ENCODE data around the gene EED. TPM values are rescaled to one million over a fixed set of nuclear protein-coding genes. Genes with fewer than 3 reads are reported as not detected.
"Not testable (repeated sequence)": the region's sequence is repeated elsewhere in the genome, so short reads cannot be mapped to it uniquely, and the experiment has no call there.

EED gene
- total and polyA plus RNA-seq, 11 donors, result 4.9 to 13.5 (median 11.4) TPM

DNA sequence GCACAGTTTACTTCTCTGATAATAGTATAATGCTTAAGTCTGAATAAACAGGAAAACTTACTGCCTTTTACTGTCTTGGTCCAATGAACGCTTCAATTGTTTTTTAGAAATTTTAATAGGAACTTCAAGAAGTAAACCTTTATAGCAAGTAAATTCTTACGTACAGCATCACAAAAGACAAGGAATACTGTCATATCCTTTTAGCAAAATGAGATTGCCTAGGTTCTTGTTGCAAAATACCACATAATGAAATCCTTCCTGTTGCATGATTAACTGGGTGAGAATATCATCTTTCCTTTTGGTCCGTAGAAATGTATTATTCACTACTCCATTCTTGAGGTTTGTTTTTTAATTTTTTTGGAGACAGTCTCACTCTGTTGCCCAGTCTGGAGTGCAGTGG, 35.2 kb downstream of the EED start:
- Histone ChIP-seq H3K27me3 (no peaks in the 10 kb centered on the region), H3K9me3 (no peaks in the 10 kb centered on the region), H3K27ac (no peak overlapping the region), H3K4me3 (no peak overlapping the region), H3K36me3 (peaks cover 0 to 59% (median 46%) of the 10 kb centered on the region in 9 donors), H3K4me1 (no peaks in the 10 kb centered on the region)
- no peak for ATAC-seq
- intact Hi-C loops (cut with DNase I), result loop anchor here in 2 of 10 donors (10.0 kb wide), 2 partner anchors 425 to 575 kb away; partner anchors contain the start of gene CCDC83 (in 1 of the 2)
- TF ChIP-seq, protein P1, sequence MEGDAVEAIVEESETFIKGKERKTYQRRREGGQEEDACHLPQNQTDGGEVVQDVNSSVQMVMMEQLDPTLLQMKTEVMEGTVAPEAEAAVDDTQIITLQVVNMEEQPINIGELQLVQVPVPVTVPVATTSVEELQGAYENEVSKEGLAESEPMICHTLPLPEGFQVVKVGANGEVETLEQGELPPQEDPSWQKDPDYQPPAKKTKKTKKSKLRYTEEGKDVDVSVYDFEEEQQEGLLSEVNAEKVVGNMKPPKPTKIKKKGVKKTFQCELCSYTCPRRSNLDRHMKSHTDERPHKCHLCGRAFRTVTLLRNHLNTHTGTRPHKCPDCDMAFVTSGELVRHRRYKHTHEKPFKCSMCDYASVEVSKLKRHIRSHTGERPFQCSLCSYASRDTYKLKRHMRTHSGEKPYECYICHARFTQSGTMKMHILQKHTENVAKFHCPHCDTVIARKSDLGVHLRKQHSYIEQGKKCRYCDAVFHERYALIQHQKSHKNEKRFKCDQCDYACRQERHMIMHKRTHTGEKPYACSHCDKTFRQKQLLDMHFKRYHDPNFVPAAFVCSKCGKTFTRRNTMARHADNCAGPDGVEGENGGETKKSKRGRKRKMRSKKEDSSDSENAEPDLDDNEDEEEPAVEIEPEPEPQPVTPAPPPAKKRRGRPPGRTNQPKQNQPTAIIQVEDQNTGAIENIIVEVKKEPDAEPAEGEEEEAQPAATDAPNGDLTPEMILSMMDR (IDR thresholded peaks at IDR 0.05), result no peak
- no peak for TF ChIP-seq POLR2A (IDR thresholded peaks at IDR 0.05)
- WGBS, 4 donors, result 90 to 97% (median 97%) methylated on average over 3 of the region's 3 CpGs
- DNase-seq, result no peak

DNA sequence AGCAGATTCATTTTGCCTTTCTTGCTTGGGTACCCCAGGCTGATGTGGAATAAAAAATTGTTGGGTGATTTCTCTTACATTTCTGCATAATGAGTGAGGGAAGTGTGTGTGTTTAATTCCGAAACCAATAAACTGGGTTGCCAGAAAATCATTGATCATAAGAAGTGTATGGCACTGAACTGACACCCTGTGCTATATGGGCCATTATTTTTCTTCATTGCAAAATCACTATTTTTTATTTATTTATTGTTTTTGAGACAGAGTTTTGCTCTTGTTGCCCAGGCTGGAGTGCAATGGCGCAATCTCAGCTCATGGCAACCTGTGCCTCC, 42.9 kb downstream of the EED start:
- ATAC-seq, result no peak
- H3K4me1 ChIP-seq, result peaks cover 0 to 9% (median 0%) of the 10 kb centered on the region in 12 donors
- intact Hi-C loops (cut with DNase I), result loop anchor here in 2 of 10 donors (10.0 kb wide), 2 partner anchors 433 to 583 kb away; partner anchors contain the start of gene CCDC83 (in 1 of the 2)

DNA sequence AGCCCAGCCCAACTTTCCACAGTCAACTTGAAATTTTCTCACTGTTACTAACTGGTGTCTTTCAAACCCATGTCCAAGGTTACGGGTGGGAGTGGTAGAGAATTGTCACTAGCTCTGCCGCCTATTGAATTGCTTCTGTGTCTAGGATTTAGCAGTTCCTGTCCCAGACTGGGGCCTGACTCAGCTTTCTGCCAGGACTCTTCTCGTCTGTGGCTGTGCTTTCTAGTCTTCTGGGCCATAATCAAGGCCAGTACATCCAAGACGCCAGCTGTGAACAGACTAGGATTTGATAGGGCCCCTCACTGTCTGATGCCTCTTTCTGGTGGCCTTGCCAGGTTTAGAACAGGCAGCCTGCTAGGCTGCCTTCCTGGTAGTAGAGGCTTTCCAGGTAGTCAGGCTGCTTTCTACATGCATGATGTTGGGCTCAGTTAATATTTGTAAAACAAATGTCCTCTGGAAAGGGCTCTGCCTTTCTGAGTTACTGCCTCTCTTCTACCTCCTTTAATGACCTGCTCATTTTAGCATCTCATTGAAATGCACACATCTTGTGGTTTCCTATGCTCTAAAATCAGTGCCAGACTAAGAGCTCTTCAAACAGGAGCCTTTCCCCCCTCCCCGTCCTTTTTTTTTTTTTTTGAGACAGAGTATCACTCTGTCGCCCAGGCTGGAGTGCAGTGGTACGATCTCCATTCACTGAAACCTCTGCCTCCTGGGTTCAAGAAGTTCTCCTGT, 44.4 kb downstream of the EED start:
- Histone ChIP-seq H3K36me3 (peaks cover 0 to 13% (median 7%) of the 10 kb centered on the region in 9 donors), H3K9me3 (no peaks in the 10 kb centered on the region), H3K27me3 (no peaks in the 10 kb centered on the region), H3K4me1 (peaks cover 0 to 9% (median 0%) of the 10 kb centered on the region in 12 donors), H3K4me3 (no peak overlapping the region), H3K27ac (no peak overlapping the region)
- intact Hi-C loops (cut with DNase I), result loop anchor here in 2 of 10 donors (10.0 kb wide), 2 partner anchors 434 to 584 kb away; partner anchors contain the start of gene CCDC83 (in 1 of the 2)
- TF ChIP-seq, protein P1 (IDR thresholded peaks at IDR 0.05), result no peak
- TF ChIP-seq POLR2A (IDR thresholded peaks at IDR 0.05), result no peak
- ATAC-seq (peak in 3 of 4 donors; percentile 34 to 70 (median 62)), DNase-seq (no peak)
- 76 to 84% (median 81%) methylated on average over 7 of the region's 7 CpGs for WGBS, 4 donors

More for the DNA sequence above, 42.9 kb downstream of the EED start:
- peaks cover 0 to 14% (median 9%) of the 10 kb centered on the region in 9 donors for H3K36me3 ChIP-seq
- 94 to 100% (median 97%) methylated on average over 2 of the region's 2 CpGs for WGBS, 4 donors
- TF ChIP-seq, protein P1 (IDR thresholded peaks at IDR 0.05), result no peak
- no peak for TF ChIP-seq POLR2A (IDR thresholded peaks at IDR 0.05)
- DNase-seq, result no peak
- H3K27me3 ChIP-seq, result no peaks in the 10 kb centered on the region
- no peaks in the 10 kb centered on the region for H3K9me3 ChIP-seq
- H3K4me3 ChIP-seq, result no peak overlapping the region
- no peak overlapping the region for H3K27ac ChIP-seq

DNA sequence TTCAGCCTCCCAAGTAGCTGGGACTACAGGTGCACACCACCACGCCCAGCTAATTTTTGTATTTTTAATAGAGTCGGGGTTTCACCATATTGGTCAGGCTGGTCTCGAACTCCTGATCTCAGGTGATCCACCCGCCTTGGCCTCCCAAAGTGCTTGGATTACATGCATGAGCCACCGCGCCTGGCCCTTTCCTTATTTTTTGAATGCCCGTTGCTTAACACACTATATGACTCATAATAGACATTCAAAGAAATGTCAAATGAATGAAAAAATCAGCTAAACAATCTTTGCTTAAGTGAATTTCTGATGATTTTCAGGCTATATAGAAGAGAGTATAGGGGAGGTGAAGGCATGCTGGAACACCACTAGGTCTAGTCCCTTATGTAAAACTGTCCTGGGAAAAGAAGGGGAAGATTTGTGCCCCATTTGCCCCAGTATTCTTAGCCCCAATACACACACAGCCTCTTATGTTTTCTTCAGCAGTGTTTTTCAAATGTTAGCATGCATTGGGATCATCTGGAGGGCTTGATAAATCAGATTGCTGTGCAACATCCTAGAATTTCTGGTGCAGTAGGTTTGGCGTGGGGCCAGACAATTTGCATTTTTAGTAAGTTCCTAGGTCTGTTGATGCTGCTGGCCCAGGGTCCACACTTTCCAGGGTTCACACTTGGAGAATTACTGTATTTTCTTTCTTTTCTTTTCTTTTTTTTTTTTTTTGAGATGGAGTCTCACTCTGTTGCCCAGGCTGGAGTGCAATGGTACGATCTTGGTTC, 45.1 kb downstream of the EED start:
- H3K4me3 ChIP-seq, H3K27me3 ChIP-seq, H3K4me1 ChIP-seq, ATAC-seq, H3K36me3 ChIP-seq, H3K9me3 ChIP-seq, H3K27ac ChIP-seq, DNase-seq: not testable (repeated sequence)
- intact Hi-C loops (cut with DNase I), result loop anchor here (5.0 to 10.0 kb wide), 5 partner anchors 345 to 585 kb away; partner anchors contain the start of gene CCDC83 (in 7 of the 10)
- WGBS, 4 donors, result 91 to 98% (median 96%) methylated on average over 9 of the region's 9 CpGs
